Spleen (tissue), 7 donors: Measurements from ENCODE around the gene POMT1.

ENCODE experiments used
- POLR2AphosphoS5 ChIP-seq, 3 donors: sonication (generic); formaldehyde crosslinking; IDR thresholded peaks; one replicate each; pipeline ENCODE4 v1.5.1; 2017; ENCODE audit warnings: antibody characterized with exemption in 3 of 3
- TF ChIP-seq, protein P1 (sequence below), 11 experiments: fragments of 200-600 bp in 7 of 11; fragments of 450-650 bp in 4 of 11; sonication (generic) in 4 of 11; IDR thresholded peaks in 8 of 11; conservative IDR thresholded peaks in 3 of 11; 1 replicate in 7 of 11; 2 replicates in 4 of 11; pipeline versions ENCODE4 v1.4.0 to v1.8.0; 2016 to 2021; ENCODE audit warnings: antibody characterized with exemption in 11 of 11, inconsistent platforms in 4 of 11, mild to moderate bottlenecking in 1 of 11
- donor health status: DM: no; HTN: no; CAD: no; lungs with moderate emphysema.
- donor health status: DM: no; HTN: no; CAD: no.
- donor health status: DM: no; HTN: no; CAD: no.

DNA sequence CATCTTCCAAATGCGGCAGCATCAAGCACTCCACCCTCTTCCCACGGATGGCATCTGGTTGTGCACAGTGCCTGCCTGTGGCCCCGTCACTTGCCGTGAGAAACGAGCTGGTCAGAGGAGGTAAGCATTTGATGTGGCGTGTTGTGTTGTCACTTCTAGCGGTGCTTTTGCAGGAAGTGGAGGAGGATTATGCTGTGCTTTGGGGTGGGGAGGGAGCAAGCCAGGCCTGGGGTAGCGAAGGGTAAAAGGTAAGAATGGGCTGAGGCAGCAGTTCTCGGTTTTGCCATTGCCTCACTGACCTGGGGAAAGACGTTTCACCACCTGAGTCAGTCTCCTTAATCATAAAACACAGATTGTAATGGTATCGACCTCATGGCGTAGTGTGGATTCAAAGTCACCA, 2.3 kb upstream of the POMT1 start:
- TF ChIP-seq, protein P1, sequence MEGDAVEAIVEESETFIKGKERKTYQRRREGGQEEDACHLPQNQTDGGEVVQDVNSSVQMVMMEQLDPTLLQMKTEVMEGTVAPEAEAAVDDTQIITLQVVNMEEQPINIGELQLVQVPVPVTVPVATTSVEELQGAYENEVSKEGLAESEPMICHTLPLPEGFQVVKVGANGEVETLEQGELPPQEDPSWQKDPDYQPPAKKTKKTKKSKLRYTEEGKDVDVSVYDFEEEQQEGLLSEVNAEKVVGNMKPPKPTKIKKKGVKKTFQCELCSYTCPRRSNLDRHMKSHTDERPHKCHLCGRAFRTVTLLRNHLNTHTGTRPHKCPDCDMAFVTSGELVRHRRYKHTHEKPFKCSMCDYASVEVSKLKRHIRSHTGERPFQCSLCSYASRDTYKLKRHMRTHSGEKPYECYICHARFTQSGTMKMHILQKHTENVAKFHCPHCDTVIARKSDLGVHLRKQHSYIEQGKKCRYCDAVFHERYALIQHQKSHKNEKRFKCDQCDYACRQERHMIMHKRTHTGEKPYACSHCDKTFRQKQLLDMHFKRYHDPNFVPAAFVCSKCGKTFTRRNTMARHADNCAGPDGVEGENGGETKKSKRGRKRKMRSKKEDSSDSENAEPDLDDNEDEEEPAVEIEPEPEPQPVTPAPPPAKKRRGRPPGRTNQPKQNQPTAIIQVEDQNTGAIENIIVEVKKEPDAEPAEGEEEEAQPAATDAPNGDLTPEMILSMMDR (IDR thresholded peaks at IDR 0.05 in 8 of 11, conservative IDR thresholded peaks at IDR 0.05 in 3 of 11) = no peak
- TF ChIP-seq POLR2AphosphoS5 (IDR thresholded peaks at IDR 0.05) = peak; percentile 26 to 73 (median 61)
